Transverse colon (tissue), 1 donor: ENCODE measurements around the gene CAGE1.

ENCODE experiments used
- EP300 ChIP-seq: sonication (generic); formaldehyde crosslinking; IDR thresholded peaks from one replicate; pipeline ENCODE4 v1.6.1; 2017; ENCODE audit warnings: antibody characterized with exemption, low read depth
- POLR2A ChIP-seq: fragments of 450-650 bp; IDR thresholded peaks from one replicate; pipeline ENCODE4 v1.6.1; 2016; ENCODE audit warnings: antibody characterized with exemption, mild to moderate bottlenecking, moderate library complexity

DNA sequence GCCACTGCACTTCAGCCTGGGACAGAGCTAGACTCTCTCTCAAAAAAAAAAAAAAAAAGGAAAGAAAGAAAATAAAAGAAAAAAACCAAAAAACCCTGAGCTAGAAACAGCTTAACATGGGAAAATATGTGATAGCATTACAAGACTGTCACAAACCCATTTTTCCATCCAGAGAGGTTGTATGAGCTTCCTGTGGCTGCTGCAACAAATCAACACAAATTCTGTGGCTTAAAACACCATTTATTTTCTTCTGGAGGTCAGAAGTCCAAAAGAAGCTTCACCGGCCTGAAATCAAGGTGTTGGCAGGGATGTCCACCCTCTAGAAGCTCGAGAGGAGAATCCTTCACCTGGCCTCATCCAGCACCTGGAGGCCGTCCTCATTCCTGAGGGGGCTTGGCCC lies 54.9 kb downstream of the CAGE1 start:
- no peak for TF ChIP-seq POLR2A
- no peak for TF ChIP-seq EP300
